A673 (cell line): Measurements from ENCODE around the gene KCNIP3. TPM values are rescaled to one million over a fixed set of nuclear protein-coding genes. Genes with fewer than 3 reads are reported as not detected.

Source experiments
- BruUV-seq: library from RNA; stranded (reverse); fragments of 400-500 nt; replicated peaks from 2 replicates; lab custom pipeline; 2021; lab: Mats Ljungman, UMichigan
- CTCF ChIA-PET: fragments of 300-600 bp; sonication (Branson Sonifier 250); formaldehyde crosslinking; loops from one replicate; lab custom pipeline; 2022; ENCODE audit warnings: antibody characterized with exemption; lab: Charles Lee
- POLR2A ChIA-PET: fragments of 300-600 bp; sonication (Branson Sonifier 250); formaldehyde crosslinking; loops from one replicate; lab custom pipeline; 2022; ENCODE audit warnings: antibody characterized with exemption; ENCODE audit not compliant: low non-redundant PET; lab: Charles Lee
- DNase-seq: peaks from one replicate; pipeline ENCODE4 v3.0.0-alpha.2; 2015; ENCODE audit warnings: low spot score
- H3K27ac ChIP-seq: fragments of 200-600 bp; sonication (generic); 2 replicates; pipeline ENCODE4 v1.5.1; 2016; ENCODE audit warnings: mixed run types, low read depth, mild to moderate bottlenecking, mixed read lengths, antibody characterized with exemption, low read length; ENCODE audit not compliant: poor library complexity, severe bottlenecking
- H3K27me3 ChIP-seq: fragments of 200-600 bp; sonication (generic); replicated peaks from 2 replicates; pipeline ENCODE4 v1.6.1; 2017; ENCODE audit warnings: mixed run types, low read depth, mild to moderate bottlenecking, mixed read lengths, antibody characterized with exemption, low read length; ENCODE audit not compliant: insufficient read depth, poor library complexity
- H3K36me3 ChIP-seq: fragments of 200-600 bp; sonication (generic); 2 replicates; pipeline ENCODE4 v1.6.1; 2016; ENCODE audit warnings: mixed run types, mild to moderate bottlenecking, mixed read lengths, antibody characterized with exemption, low read length; ENCODE audit not compliant: insufficient read depth, poor library complexity, severe bottlenecking
- H3K4me1 ChIP-seq: fragments of 200-600 bp; sonication (generic); 2 replicates; pipeline ENCODE4 v1.6.1; 2017; ENCODE audit warnings: mixed run types, mild to moderate bottlenecking, mixed read lengths, antibody characterized with exemption, low read length; ENCODE audit not compliant: insufficient read depth, poor library complexity, severe bottlenecking
- H3K4me3 ChIP-seq: fragments of 200-600 bp; sonication (generic); 2 replicates; pipeline ENCODE4 v1.5.1; 2016; ENCODE audit warnings: low read depth, mixed run types, mild to moderate bottlenecking, mixed read lengths, low read length; ENCODE audit not compliant: poor library complexity, severe bottlenecking
- H3K9me3 ChIP-seq: fragments of 200-600 bp; sonication (generic); 2 replicates; pipeline ENCODE4 v1.6.1; 2016; ENCODE audit warnings: mixed run types, low read depth, mild to moderate bottlenecking, mixed read lengths, antibody characterized with exemption, low read length; ENCODE audit not compliant: poor library complexity, severe bottlenecking
- EZH2 ChIP-seq: fragments of 200-600 bp; sonication (generic); IDR thresholded peaks from 2 replicates; pipeline ENCODE4 v1.6.1; 2017; ENCODE audit warnings: borderline replicate concordance, low read depth, mild to moderate bottlenecking, mixed read lengths, antibody characterized with exemption, low read length; ENCODE audit not compliant: poor library complexity, severe bottlenecking
- intact Hi-C: fragments of 100-400 bp; cut with micrococcal nuclease; formaldehyde crosslinking; loops from one replicate; pipeline ENCODE4 v1.10.0; 2022; ENCODE audit not compliant: unreplicated experiment
- total RNA-seq: library from RNA; stranded (reverse); gene quantifications from 2 replicates; pipeline ENCODE4 v1.2.3, GENCODE V29; 2021
- TF ChIP-seq, protein P1 (sequence below): fragments of 300-800, 200-600 bp; sonication (generic); conservative IDR thresholded peaks from 2 replicates; pipeline ENCODE4 v1.5.1; 2017; ENCODE audit warnings: low read depth, mild to moderate bottlenecking, antibody characterized with exemption, low read length, moderate library complexity, mixed read lengths

KCNIP3 gene
- total RNA-seq, 1 experiment from 2014 or later, result 0.45 TPM

DNA sequence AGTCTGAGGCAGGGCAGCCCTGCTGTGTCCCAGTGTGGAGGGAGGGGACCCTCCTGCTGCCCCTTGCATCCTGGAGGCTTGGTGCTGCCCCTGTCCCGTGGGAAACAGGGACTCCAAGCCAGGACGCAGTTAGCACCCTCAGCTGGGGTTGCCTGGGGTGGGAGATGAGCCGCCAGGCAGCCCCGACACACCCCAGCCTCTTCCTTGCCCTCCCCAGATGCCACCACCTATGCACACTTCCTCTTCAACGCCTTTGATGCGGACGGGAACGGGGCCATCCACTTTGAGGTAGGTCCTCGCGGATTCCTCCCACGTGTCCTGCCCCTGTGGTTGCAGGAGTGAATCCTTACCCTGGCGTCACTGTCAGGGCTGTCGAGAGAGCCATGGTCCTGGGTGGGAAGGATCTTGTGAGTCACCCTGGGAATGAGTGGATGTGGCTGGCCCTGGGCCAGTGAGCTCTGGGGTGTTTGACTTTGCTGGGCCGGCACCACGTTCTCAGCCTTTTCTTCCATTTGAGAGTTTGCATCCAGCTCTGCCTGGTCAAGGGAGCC, 77.8 kb downstream of the KCNIP3 start:
- intact Hi-C loops, result no loop called here
- BruUV-seq, result no TSS peak
- Histone ChIP-seq H3K4me1 (no peaks in the 10 kb centered on the region), H3K27ac (no peak overlapping the region), H3K4me3 (no peak overlapping the region), H3K36me3 (no peaks in the 10 kb centered on the region), H3K27me3 (peaks cover 4% of the 10 kb centered on the region), H3K9me3 (no peaks in the 10 kb centered on the region)
- no peak for DNase-seq
- TF ChIP-seq EZH2, result no peak
- POLR2A ChIA-PET, result interaction anchor here (0.5 kb wide), 1 partner anchor 10 kb away, joined by 3 read pairs; no protein-coding TSS in a partner anchor
- CTCF ChIA-PET, result interaction anchor here (0.6 kb wide), 1 partner anchor 142 kb away, joined by 3 read pairs; no protein-coding TSS in a partner anchor

DNA sequence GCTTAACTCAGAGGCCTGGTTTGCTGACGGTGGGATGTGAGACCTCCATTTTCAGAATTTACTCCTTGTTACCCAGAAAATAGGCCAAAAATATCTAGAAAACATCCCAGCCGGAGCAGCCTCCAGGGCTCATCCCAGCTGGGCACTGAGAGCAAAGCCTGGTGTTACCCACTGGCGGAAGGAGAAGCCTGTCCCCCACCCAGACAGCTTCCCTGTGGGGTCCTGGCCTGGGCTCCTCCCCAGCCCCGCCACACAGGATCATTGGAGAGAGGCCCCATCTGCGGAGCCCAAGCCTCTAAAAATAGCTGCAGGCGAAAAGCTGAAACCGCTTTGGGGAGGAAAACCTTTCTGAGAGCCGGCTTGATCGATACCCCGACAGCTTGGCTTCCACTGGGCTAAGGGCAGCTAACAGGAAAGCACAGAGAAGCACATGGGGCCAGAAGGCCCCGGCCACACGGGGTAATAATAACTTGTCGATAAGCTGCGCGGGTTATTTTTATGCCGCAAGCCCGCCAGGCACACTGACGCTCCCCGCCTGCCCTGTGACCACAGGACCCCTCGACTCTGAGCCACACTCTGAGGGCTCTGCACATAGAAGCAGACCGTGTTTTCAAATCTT, 78.5 kb downstream of the KCNIP3 start:
- TF ChIP-seq, protein P1, sequence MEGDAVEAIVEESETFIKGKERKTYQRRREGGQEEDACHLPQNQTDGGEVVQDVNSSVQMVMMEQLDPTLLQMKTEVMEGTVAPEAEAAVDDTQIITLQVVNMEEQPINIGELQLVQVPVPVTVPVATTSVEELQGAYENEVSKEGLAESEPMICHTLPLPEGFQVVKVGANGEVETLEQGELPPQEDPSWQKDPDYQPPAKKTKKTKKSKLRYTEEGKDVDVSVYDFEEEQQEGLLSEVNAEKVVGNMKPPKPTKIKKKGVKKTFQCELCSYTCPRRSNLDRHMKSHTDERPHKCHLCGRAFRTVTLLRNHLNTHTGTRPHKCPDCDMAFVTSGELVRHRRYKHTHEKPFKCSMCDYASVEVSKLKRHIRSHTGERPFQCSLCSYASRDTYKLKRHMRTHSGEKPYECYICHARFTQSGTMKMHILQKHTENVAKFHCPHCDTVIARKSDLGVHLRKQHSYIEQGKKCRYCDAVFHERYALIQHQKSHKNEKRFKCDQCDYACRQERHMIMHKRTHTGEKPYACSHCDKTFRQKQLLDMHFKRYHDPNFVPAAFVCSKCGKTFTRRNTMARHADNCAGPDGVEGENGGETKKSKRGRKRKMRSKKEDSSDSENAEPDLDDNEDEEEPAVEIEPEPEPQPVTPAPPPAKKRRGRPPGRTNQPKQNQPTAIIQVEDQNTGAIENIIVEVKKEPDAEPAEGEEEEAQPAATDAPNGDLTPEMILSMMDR, result no peak
- no peak for TF ChIP-seq EZH2
- no TSS peak for BruUV-seq
- ChIA-PET CTCF (interaction anchor here (0.6 kb wide), 1 partner anchor 142 kb away, joined by 3 read pairs; no protein-coding TSS in a partner anchor), POLR2A (no interaction called here)
- no peak overlapping the region for H3K4me3 ChIP-seq
- no peak overlapping the region for H3K27ac ChIP-seq
- no peaks in the 10 kb centered on the region for H3K27me3 ChIP-seq
- H3K9me3 ChIP-seq, result no peaks in the 10 kb centered on the region
- no peak for DNase-seq
- intact Hi-C loops, result no loop called here
- H3K4me1 ChIP-seq, result no peaks in the 10 kb centered on the region
- no peaks in the 10 kb centered on the region for H3K36me3 ChIP-seq

DNA sequence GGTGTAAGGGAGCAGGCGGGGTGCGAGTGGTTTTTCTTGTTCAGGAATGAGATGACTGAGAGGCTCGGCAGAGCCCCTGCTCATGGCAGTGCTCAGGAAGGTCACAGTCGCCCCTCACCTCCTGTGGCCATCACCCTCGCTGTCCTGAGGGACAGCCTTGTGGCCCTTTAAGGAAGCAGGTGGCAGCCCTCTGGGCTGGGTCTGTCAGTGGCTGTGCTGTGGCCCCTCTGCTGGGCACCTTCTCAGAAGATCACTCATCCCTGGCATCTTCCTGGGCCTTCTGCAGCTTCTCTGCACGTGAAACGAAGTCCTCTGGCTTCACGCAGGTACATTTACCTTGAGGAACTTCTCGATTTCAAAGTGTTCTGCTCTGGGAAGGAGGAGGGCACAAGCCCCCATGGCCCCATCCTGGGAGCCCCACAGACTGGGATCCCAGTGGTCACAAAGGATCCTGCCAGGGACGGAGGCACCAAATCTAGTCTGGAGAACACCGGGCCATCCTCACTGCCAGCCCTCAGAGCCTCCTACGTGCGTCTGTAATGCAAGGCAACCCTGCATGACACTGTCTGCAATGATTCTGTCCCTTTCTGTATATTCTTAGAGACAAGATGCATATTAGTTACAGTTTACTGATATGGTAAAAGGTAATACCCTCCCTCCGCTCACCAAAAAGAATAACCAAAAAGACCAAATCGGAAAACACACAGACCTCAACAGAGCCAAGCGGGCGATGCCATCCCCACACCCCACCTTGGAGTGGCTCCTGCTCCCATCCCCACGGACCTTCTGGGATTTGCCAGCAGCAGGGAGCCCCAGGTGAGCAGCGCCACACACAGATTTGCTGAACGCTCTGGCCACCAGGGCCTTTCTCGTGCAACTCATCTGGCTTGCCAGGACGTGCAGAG, 79.4 kb downstream of the KCNIP3 start:
- no TSS peak for BruUV-seq
- TF ChIP-seq, protein P1, result no peak
- TF ChIP-seq EZH2, result no peak
- Histone ChIP-seq H3K27ac (no peak overlapping the region), H3K9me3 (no peaks in the 10 kb centered on the region), H3K4me3 (no peak overlapping the region), H3K27me3 (no peaks in the 10 kb centered on the region), H3K36me3 (no peaks in the 10 kb centered on the region), H3K4me1 (no peaks in the 10 kb centered on the region)
- intact Hi-C loops, result no loop called here
- DNase-seq, result no peak
- POLR2A ChIA-PET, result no interaction called here
- CTCF ChIA-PET, result no interaction called here
